Choroid plexus epithelial cell (primary cell): Measurements from ENCODE around the gene ANKRD29.

Source experiments
- DNase-seq: peaks from one replicate; pipeline ENCODE4 v3.0.0-alpha.2; 2010; ENCODE audit warnings: low read depth
- H3K4me3 ChIP-seq: 2 replicates; pipeline ENCODE4 v1.5.1; 2011; ENCODE audit warnings: low read depth, mild to moderate bottlenecking, control low read depth, low read length, moderate library complexity
- TF ChIP-seq, protein P1 (sequence below): conservative IDR thresholded peaks from 2 replicates; pipeline ENCODE4 v1.5.1; 2011; ENCODE audit warnings: low read depth, mild to moderate bottlenecking, control low read depth, inconsistent platforms, low read length, moderate library complexity

The ANKRD29 gene

DNA sequence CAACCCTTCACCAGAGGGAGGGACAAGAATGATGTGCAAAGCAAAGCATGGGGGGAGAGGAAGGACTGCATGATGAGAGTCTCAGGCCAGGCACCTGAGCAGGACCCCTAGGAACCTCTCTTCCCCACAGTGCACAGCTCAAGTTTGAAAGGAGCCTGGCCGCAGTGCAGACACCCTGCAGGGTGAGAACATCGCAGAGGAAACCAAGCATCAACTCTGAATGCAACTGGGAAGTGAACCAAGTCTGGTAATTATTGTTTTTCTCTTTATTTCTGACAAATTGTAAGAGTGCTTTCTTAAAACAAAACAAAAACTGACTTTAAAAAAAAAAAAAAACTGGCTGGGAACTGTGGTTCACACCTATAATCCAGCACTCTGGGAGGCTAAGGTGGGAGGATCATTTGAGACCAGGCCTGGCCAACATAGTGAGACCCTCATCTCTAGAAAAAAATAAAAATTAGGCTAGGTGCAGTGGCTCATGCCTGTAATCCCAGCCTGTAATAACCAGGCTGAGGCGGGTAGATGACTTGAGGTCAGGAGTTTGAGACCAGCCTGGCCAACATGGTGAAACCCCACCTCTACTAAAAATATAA is 91.7 kb downstream of the ANKRD29 start:
- no peak overlapping the region for H3K4me3 ChIP-seq
- DNase-seq = peak; percentile 59
- TF ChIP-seq, protein P1, sequence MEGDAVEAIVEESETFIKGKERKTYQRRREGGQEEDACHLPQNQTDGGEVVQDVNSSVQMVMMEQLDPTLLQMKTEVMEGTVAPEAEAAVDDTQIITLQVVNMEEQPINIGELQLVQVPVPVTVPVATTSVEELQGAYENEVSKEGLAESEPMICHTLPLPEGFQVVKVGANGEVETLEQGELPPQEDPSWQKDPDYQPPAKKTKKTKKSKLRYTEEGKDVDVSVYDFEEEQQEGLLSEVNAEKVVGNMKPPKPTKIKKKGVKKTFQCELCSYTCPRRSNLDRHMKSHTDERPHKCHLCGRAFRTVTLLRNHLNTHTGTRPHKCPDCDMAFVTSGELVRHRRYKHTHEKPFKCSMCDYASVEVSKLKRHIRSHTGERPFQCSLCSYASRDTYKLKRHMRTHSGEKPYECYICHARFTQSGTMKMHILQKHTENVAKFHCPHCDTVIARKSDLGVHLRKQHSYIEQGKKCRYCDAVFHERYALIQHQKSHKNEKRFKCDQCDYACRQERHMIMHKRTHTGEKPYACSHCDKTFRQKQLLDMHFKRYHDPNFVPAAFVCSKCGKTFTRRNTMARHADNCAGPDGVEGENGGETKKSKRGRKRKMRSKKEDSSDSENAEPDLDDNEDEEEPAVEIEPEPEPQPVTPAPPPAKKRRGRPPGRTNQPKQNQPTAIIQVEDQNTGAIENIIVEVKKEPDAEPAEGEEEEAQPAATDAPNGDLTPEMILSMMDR = no peak

DNA sequence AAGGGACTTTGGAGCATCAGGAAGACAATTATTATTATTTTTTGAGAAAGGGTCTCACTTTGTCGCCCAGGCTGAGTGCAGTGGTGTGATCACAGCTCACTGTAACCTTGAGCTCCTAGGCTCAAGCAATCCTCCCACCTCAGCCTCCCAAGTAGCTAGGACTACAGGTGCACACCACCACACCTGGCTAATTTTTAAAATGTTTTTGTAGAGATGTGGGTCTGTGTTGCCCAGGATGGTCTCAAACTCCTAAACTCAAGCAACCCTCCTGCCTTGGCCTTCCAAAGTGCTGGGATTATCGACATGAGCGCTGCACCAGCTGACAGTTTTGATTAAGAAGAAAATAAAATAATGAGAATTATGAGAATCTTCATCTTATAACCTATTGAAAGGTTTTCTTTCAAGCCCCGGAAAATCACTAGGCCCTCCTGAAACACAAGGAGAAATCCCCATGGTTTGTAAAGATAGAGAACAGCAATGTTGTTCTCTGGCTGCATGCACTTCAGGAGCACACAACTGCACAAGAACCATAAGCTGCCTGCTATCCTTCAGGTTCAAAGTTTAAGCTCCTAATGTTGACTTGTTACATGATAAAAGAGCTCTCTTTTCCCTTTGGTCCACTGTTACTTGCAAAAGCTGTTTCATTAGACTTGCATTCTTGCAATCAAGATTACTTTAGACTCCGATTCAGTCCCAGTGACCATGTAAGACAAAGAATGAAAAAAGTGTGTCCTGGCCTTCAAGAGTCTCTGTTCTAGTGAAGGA is 93.2 kb downstream of the ANKRD29 start:
- TF ChIP-seq, protein P1 = no peak
- no peak for DNase-seq
- H3K4me3 ChIP-seq = no peak overlapping the region

DNA sequence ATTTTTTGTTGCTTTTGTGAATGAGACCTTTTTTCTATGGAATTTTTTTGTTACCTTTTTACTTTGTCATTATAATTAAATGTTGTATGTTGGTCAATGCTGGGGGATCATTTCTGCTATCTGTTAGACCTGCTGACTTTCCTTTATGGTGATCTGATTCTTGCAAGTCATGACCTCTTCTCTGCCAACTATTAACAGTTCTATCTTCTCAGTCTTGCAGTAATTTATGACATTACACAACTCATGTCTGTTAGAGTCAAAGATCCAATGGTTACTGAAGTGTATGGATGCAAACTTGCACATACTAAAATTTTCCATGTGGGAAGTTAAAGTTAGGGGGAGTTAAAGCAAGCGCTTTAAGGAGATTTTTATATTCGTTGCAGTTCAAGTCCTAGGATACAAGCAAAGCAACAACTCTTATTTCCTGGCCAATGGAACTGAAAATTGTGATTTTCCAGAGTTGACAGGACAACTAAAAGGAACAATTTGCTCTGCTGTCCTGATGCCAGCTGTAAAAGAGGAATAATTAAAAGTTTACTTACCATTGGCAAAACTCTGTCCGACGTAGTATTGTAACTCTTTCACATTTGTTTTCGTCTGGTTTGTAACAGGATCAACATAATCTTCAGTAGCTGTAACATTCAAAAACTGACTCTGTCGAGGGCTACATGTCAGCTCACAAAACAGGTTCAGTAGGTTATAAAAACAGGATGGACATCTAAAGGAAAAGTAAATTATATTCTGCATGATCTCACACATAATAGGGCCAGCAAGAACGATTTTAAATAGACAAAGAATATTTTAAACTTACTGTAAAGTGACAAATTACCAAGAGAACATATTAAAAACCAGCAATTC is 94.2 kb downstream of the ANKRD29 start:
- no peak for DNase-seq
- TF ChIP-seq, protein P1 = no peak
- H3K4me3 ChIP-seq = no peak overlapping the region

DNA sequence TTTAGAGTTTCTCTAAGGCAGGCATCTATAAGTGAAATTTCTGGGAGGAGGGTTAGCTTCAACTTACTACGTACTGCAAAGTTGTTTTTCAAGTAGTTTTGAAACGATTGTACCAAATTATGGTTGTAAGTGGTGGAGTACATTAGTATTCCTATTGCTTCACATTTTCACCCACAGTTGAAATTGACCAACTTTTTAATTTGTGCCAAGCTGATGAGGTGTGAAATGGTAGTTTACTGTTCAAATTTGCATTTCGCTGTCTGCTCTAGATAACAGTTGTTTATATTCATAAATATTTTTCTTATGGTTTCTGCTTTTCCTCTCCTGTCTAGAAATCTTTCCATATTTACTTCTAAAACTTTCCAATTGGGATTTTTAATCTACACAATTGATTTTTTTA is 95.0 kb downstream of the ANKRD29 start:
- no peak for DNase-seq
- no peak overlapping the region for H3K4me3 ChIP-seq
- TF ChIP-seq, protein P1 = no peak

DNA sequence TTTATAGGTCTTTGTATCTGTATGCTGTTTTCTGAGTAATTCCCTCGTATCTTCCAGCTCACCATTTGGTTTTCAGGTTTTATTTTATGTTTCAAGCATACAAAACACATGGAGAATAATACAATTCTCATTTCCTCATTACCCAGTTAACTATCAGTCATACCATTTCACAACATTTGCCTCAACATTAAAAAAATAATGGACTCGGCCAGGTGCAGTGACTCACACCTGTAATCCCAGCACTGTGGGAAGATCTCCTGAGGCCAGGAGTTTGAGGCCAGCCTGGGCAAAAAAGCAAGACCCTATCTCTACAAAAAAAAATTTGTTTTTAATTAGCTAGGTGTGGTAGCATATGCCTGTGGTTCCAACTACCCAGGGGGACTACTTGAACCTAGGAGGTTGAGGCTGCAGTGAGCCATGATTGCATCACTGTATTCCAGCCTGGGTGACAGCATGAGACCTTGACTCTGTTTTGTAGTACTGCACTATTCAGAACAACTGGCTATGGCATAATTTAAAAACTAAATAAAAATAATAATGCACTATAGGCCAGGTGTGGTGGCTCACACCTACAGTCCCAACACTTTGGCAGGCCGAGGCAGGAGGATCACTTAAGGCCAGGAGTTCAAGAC is 96.7 kb downstream of the ANKRD29 start:
- TF ChIP-seq, protein P1 = no peak
- DNase-seq = no peak

DNA sequence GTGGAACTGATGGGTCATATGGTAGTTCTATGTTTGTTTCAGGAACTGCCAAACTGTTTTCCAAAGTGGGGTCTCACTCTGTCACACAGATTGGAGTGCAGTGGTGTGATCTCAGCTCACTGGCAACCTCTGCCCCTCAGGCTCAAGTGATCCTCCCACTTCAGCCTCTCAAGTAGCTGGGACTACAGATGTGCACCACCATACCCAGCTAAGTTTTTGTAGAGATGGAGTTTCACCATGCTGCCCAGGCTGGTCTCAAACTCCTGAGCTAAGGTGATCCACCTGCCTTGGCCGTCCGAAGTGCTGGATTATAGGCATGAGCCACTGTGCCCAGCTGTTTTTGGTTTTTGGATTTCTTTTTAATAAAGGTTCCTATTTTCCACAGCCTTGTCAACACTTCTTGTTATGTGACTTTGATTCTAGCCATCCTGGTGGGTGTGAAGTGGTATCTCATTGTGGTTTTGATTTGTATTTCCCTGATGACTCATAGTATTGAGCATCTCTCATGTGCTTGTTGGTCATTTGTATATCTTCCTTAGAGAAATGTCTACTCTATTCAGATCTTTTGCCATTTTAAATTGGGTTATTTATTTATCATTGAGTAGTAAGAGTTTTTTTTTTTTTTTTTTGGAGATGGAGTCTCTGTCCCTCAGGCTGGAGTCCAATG is 99.2 kb downstream of the ANKRD29 start:
- TF ChIP-seq, protein P1 = no peak
- peak; percentile 82 for DNase-seq
- no peak overlapping the region for H3K4me3 ChIP-seq

More for the DNA sequence above, 96.7 kb downstream of the ANKRD29 start:
- no peak overlapping the region for H3K4me3 ChIP-seq
